ENCODE measurements around the gene SPIC. TPM values are rescaled to one million over a fixed set of nuclear protein-coding genes. Genes with fewer than 3 reads are reported as not detected.

SPIC gene
- total RNA-seq (2022; extraction: Qiagen RNA extraction), result not detected in 5 replicates

GRCh38 chr12:101474711-101475386 is at the start of gene SPIC:
TSS of gene SPIC (plus strand) at chr12:101475336. CDS start at chr12:101476905, 1,569 bp downstream.

Other genes starting within 250 kb of the SPIC start
- 13.7 to 16.7 TPM (median 14.8 TPM) in 5 replicates for gene UTP20, start 195.2 kb upstream of the SPIC start, total RNA-seq (2022; extraction: Qiagen RNA extraction)
- 58.0 to 66.9 TPM (median 64.5 TPM) in 5 replicates for gene ARL1, start 67.6 kb upstream of the SPIC start, total RNA-seq (2022; extraction: Qiagen RNA extraction)
- gene MYBPC1, start 119.6 kb downstream of the SPIC start, total RNA-seq (2022; extraction: Qiagen RNA extraction), result not detected in 5 replicates
- 45.0 to 72.7 TPM (median 68.9 TPM) in 5 replicates for gene CHPT1, start 222.3 kb downstream of the SPIC start, total RNA-seq (2022; extraction: Qiagen RNA extraction)

Measured in A549 treated with Mapracorat at 1 μM for 4 hours (cell line).